NOMO-1 (cell line): ENCODE results near the gene GPR157.

Source experiments
- DNase-seq, 2 experiments: peaks; one replicate each; lab custom pipeline; 2025; ENCODE audit not compliant: unreplicated experiment in 2 of 2; lab: John Stamatoyannopoulos, UW

The GPR157 gene

DNA sequence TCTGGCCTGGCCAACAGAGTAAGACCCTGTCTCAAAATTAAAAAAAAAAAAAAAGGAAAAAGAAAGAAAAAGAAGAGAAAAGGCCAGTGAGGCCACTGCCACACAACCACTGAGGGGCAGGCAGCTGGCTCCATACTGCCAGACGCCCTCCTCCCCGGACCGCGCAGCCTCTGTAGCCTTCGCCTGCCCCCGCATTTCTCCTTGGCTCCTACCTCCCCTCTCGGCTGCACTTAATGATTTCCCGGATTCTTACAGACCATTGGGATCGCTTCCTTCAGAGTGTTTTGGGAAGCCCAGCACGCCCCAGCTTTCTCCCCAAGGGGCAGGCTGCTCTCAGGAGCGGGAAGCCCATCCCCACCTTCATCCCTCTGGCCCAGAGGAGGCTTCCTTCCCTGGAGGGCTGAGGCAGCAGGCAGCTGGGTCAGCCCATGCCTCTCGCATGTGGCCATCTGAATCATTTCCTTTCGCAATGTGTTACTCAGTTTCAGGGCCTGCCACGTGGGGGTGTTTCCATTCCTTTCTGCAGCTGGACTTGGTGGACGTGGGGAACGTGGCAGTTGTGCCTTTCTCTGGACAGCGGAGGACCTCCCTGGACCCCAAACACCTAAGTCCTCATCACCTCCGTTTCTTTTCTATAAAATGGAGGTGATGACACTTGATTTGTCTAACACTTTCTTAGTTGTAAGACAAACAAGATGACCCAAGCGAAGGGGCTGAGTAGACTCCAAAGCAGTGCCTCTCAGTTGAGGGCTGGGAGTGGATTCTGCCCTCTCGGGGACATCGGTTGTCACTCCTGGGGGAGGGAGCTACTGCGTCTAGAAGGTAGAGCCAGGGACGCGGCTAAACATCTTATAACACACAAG is 61.7 kb downstream of the GPR157 start:
- peak; percentile 46 to 55 for DNase-seq

- DNase-seq = no peak
These were observed 63.6 kb downstream of the GPR157 start for GRCh38 chr1:9065213-9065751.

GRCh38 chr1:9062846-9063245 is 66.1 kb downstream of the GPR157 start:
- no peak for DNase-seq

DNA sequence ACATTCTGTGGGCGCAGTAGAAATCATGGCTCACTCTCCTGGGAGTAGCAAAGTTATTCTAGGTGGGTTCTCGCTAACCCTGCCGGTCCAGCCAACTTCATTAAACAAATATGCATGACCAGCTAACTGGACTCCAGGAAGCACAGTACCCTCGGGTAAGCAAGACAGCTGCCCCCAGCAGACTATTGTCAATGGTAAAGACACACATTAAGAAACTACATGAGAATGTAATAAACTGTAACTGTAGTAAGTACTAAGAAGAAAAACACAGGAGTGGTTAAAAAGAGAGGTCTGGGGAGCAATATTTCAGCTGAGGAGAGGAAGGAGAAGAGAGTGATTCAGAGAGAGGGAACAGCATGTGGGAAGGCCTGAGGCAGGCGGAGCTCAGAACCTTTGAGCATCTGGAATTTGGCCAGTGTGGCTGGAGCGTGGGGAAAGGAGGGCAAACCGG is 66.9 kb downstream of the GPR157 start:
- no peak for DNase-seq

GRCh38 chr1:9061252-9061960 is 67.5 kb downstream of the GPR157 start:
- no peak for DNase-seq

DNA sequence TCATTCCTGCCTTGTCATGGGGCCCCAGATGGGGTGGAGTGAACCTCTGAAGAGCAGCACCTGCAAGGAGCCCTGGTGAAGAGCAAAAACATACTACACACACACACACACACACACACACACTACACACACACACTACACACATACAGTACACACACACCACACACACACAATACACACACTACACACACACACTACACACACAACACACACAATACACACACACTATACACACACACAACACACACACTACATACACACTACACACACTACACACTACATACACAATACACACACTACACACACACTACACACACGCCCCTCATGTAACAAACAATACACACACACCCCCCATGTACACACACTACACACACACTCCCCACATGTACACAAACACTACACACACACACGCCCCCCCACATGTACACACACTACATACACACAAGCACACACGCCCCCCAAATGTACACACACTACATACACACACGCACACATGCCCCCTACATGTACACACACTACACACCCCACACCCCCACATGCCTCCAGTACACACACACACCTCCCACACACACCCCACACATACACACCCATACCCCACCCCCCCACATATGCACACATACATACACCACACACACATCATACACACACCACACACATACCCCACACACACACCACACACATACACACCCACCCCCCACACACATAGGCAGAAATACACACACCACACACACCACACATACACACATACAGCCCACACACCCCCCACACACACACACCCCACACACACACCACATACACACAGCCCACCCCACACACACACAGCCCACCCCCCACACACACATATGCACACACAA is 68.8 kb downstream of the GPR157 start:
- no peak for DNase-seq

- no peak for DNase-seq
These were observed 70.4 kb downstream of the GPR157 start for GRCh38 chr1:9058465-9058864.

- no peak for DNase-seq
These were observed 71.1 kb downstream of the GPR157 start for GRCh38 chr1:9057851-9058250.

DNA sequence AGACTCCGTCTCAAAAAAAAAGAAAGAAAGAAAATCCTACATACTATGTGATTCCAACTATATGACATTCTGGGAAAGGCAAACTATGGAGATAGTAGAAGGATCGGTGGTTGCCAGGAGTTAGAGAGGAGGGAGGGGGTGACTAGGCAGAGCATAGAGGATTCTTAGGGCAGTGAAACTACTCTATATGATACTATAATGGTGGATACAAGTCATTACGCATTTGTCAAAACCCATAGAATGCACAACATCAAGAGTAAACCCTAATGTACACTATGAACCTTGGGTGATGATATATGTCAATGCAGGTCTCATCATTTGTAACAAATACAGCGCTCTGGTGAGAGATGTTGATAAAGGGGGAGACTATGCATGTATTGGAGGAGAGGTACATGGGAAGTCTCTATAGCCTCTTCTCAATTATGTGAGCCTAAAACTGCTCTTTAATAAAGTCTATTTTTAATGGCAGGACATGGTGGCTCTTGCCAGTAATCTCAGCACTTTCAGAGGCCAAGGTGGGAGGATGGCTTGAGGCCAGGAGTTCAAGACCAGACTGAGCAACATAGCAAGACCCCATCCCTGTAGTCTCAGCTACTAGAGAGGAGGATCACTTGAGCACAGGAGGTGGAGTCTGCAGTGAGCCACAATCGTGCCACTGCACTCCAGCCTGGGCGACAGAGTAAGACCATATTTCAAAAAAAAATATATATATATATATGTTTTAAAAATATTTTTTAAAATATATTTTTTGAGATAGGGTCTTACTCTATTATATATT is 76.4 kb downstream of the GPR157 start:
- no peak for DNase-seq

DNA sequence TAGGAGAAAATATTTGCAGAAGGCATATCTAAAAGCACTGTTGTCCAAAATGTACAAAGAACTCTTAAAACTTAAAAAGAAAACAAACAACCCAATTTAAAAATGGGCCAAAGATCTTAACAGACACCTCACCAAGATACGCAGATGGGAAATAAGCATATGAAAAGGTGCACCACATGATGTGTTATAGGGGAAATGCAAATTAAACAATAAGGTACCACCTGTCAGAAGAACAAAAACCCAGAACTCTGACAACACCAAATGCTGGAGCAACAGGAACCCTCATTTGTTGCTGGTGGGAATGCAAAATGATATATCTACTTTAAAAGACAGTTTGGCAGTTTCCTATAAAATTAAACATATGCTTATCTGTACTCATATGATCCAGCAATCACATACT is 77.5 kb downstream of the GPR157 start:
- no peak for DNase-seq

DNA sequence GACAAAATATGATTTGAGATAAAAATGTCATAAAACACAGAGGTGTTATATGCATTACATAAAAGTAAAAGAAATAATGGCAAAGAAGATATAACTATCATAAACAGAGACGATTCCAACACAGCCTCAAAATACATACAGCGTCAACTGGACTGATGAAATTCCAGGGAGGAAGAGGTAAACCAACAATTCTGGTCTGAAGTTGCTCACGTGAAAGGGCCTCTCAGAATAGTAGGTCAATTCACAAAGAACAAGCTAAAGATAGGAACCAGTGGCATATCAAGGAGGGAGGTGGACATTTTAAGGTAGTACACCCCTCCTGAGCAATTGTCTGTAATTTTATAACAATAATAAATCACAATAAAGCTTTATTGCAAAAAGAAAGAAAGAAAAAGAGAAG is 78.1 kb downstream of the GPR157 start:
- DNase-seq = no peak
